ENCODE data around the gene PTPA. TPM values are rescaled to one million over a fixed set of nuclear protein-coding genes. Genes with fewer than 3 reads are reported as not detected.

The PTPA gene
- total and polyA plus RNA-seq, 2 of the 4 experiments (the other 2 are of a cell fraction): 124 to 149 TPM

GRCh38 chr9:129105857-129106694 is 5.1 kb upstream of the PTPA start:
- Histone ChIP-seq H2BK15ac (ENCODE audit: low read depth, low read length) (no peak overlapping the region), H4K5ac (ENCODE audit: low read depth, low read length) (no peak overlapping the region), H3K27me3 (ENCODE audit: control insufficient read depth, insufficient read depth, low read length) (no peaks in the 10 kb centered on the region), H3K9ac (ENCODE audit: low read depth, low read length) (no peak overlapping the region), H3K9me1 (ENCODE audit: insufficient read depth, low read length) (0 out of 2 replicates have a peak, but pooled peaks cover 3% of the 10 kb centered on the region), H3K56ac (ENCODE audit: extremely low read depth, insufficient read depth, low read length) (no peak overlapping the region), H2AFZ (replicated peaks; ENCODE audit: low read length, poor library complexity) (no peak overlapping the region), H2BK120ac (ENCODE audit: low read depth, low read length) (no peak overlapping the region), H3K4ac (ENCODE audit: low read depth, low read length) (no peak overlapping the region), H3K36me3 (ENCODE audit: control insufficient read depth, insufficient read depth, low read length) (peaks cover 28% of the 10 kb centered on the region), H3K18ac (ENCODE audit: low read depth, low read length) (no peak overlapping the region), H2AK9ac (replicated peaks; ENCODE audit: low read depth, low read length, poor library complexity) (no peak overlapping the region), H4K8ac (ENCODE audit: low read depth in 2 of 2, low read length in 2 of 2) (no peak overlapping the region), H4K91ac (ENCODE audit: insufficient read depth, low read depth, low read length) (no peak overlapping the region), H3K4me2 (ENCODE audit: low read depth, low read length) (no peak overlapping the region), H3K27ac (ENCODE audit: insufficient read depth, low read length) (no peak overlapping the region), H3K9me3 (ENCODE audit: control insufficient read depth, insufficient read depth, low read length) (no peaks in the 10 kb centered on the region), H3K4me3 (ENCODE audit: insufficient read depth, low read depth, low read length) (no peak overlapping the region), H3K23ac (ENCODE audit: low read depth, low read length) (no peak overlapping the region), H2BK5ac (ENCODE audit: low read depth, low read length, poor library complexity, severe bottlenecking) (no peak overlapping the region), H4K20me1 (ENCODE audit: insufficient read depth, low read length) (peaks cover 4% of the 10 kb centered on the region), H2BK20ac (ENCODE audit: low read depth, low read length) (no peak overlapping the region), H3K4me1 (ENCODE audit: control insufficient read depth, insufficient read depth, low read length) (peaks cover 4% of the 10 kb centered on the region), H2AK5ac (ENCODE audit: low read depth, low read length) (no peak overlapping the region), H3K14ac (replicated peaks; ENCODE audit: low read depth, low read length) (no peak overlapping the region), H3K79me1 (ENCODE audit: low read depth in 1 of 2, low read length in 2 of 2) (peaks cover 9 to 34% of the 10 kb centered on the region in 2 experiments)
- intact Hi-C loops (cut with micrococcal nuclease) (no loop called here), in situ Hi-C loops (cut with MboI; ENCODE audit: low sequenced_read_pairs) (no loop called here), dilution Hi-C loops (cut with HindIII; ENCODE audit: low sequenced_read_pairs, unreplicated experiment) (no loop called here)
- no peak for ATAC-seq (ENCODE audit: low read depth)
- TF ChIP-seq RAD21 (IDR thresholded peaks at IDR 0.05; ENCODE audit: low read length) (no peak), ELK1 (IDR thresholded peaks at IDR 0.05; ENCODE audit: borderline replicate concordance, low read depth, low read length) (no peak)
- no peak for DNase-seq
- CTCF ChIA-PET: interaction anchor here (0.8 to 1.1 kb wide), 2 partner anchors 70 to 78 kb away, joined by 3 to 4 read pairs; partner anchors contain the start of gene SH3GLB2
- POLR2A ChIA-PET (ENCODE audit: unreplicated experiment): no interaction called here
- no TSS peak for BruUV-seq (replicated peaks)
- WGBS, 2 experiments (ENCODE audit: extremely low coverage in 2 of 2, insufficient read length in 1 of 2): 100% methylated on average over 4 of the region's 17 CpGs; no CpG with 5 or more reads in 1 of the 2 experiments

All from IMR-90 (cell line).